NCI-H1092 (cell line): ENCODE measurements around the gene BMP6.
A peak's percentile ranks its signal among the peaks of the same experiment; 100 is the strongest.

ENCODE experiments used
- DNase-seq: peaks from one replicate; lab custom pipeline; 2025; lab: John Stamatoyannopoulos, UW

The BMP6 gene

GRCh38 chr6:7725849-7726415 is at the start of gene BMP6:
BMP6 (plus strand) TSS chr6:7726099; CDS start chr6:7726956, 857 bp downstream.
- DNase-seq, result peak; percentile 51

- DNase-seq, result no peak
These were observed 48.7 kb upstream of the BMP6 start for GRCh38 chr6:7677229-7677628.

- DNase-seq, result no peak
These were observed 45.4 kb upstream of the BMP6 start for GRCh38 chr6:7680393-7681075.

- DNase-seq, result no peak
These were observed 44.5 kb upstream of the BMP6 start for GRCh38 chr6:7681449-7681848.

- no peak for DNase-seq
These were observed 41.8 kb upstream of the BMP6 start for GRCh38 chr6:7684076-7684475.

- no peak for DNase-seq
These were observed 41.1 kb upstream of the BMP6 start for GRCh38 chr6:7684843-7685242.

GRCh38 chr6:7685276-7685675 is 40.6 kb upstream of the BMP6 start:
- DNase-seq, result no peak

GRCh38 chr6:7687145-7688111 is 38.5 kb upstream of the BMP6 start:
- no peak for DNase-seq

GRCh38 chr6:7691021-7691420 is 34.9 kb upstream of the BMP6 start:
- no peak for DNase-seq

- DNase-seq, result no peak
These were observed 34.0 kb upstream of the BMP6 start for GRCh38 chr6:7691675-7692452.

- DNase-seq, result no peak
These were observed 33.5 kb upstream of the BMP6 start for GRCh38 chr6:7692453-7692784.

- no peak for DNase-seq
These were observed 32.1 kb upstream of the BMP6 start for GRCh38 chr6:7693827-7694226.

GRCh38 chr6:7696061-7696460 is 29.8 kb upstream of the BMP6 start:
- no peak for DNase-seq

GRCh38 chr6:7697432-7697819 is 28.5 kb upstream of the BMP6 start:
- DNase-seq, result no peak

GRCh38 chr6:7697820-7698623 is 27.9 kb upstream of the BMP6 start:
- no peak for DNase-seq

- no peak for DNase-seq
These were observed 24.6 kb upstream of the BMP6 start for GRCh38 chr6:7701212-7701834.

- no peak for DNase-seq
These were observed 22.7 kb upstream of the BMP6 start for GRCh38 chr6:7703148-7703680.

- no peak for DNase-seq
These were observed 20.4 kb upstream of the BMP6 start for GRCh38 chr6:7705483-7705882.

GRCh38 chr6:7706269-7706668 is 19.6 kb upstream of the BMP6 start:
- no peak for DNase-seq

GRCh38 chr6:7707787-7708186 is 18.1 kb upstream of the BMP6 start:
- no peak for DNase-seq
